Measurements from ENCODE around the gene PAWR.
A peak's percentile ranks its signal among the peaks of the same experiment; 100 is the strongest.
"Not testable (repeated sequence)": the region's sequence is repeated elsewhere in the genome, so short reads cannot be mapped to it uniquely, and the experiment has no call there.

PAWR gene

GRCh38 chr12:79549531-79550271 is 141.1 kb downstream of the PAWR start:
- no peaks in the 10 kb centered on the region for H3K27me3 ChIP-seq
- no peaks in the 10 kb centered on the region for H3K4me1 ChIP-seq
- TF ChIP-seq, protein P1, sequence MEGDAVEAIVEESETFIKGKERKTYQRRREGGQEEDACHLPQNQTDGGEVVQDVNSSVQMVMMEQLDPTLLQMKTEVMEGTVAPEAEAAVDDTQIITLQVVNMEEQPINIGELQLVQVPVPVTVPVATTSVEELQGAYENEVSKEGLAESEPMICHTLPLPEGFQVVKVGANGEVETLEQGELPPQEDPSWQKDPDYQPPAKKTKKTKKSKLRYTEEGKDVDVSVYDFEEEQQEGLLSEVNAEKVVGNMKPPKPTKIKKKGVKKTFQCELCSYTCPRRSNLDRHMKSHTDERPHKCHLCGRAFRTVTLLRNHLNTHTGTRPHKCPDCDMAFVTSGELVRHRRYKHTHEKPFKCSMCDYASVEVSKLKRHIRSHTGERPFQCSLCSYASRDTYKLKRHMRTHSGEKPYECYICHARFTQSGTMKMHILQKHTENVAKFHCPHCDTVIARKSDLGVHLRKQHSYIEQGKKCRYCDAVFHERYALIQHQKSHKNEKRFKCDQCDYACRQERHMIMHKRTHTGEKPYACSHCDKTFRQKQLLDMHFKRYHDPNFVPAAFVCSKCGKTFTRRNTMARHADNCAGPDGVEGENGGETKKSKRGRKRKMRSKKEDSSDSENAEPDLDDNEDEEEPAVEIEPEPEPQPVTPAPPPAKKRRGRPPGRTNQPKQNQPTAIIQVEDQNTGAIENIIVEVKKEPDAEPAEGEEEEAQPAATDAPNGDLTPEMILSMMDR (IDR thresholded peaks at IDR 0.05; ENCODE audit: low read depth, low read length): no peak
- H3K36me3 ChIP-seq: no peaks in the 10 kb centered on the region
- H3K4me3 ChIP-seq (ENCODE audit: low read depth, low read length): no peak overlapping the region
- DNase-seq: no peak
- H3K9me3 ChIP-seq: no peaks in the 10 kb centered on the region

DNA sequence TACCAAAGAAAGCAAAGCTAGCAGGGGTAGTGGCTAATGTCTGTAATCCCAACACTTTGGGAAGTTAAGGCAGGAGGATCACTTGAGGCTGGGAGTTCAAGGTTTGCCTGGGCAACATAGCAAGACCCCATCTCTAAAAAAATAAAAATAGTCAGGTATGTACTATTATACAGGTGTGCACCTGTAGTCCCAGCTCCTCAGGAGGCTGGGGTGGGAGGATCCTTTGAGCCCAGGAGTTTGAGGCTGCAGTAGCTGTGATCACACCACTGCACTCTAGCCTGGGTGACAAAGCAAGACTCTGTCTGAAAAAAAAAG is 142.2 kb downstream of the PAWR start:
- H3K36me3 ChIP-seq: no peaks in the 10 kb centered on the region
- no peak for DNase-seq
- H3K4me1 ChIP-seq: no peaks in the 10 kb centered on the region
- H3K27me3 ChIP-seq: no peaks in the 10 kb centered on the region
- no peak overlapping the region for H3K4me3 ChIP-seq (ENCODE audit: low read depth, low read length)
- no peaks in the 10 kb centered on the region for H3K9me3 ChIP-seq
- TF ChIP-seq, protein P1 (IDR thresholded peaks at IDR 0.05; ENCODE audit: low read depth, low read length): no peak

DNA sequence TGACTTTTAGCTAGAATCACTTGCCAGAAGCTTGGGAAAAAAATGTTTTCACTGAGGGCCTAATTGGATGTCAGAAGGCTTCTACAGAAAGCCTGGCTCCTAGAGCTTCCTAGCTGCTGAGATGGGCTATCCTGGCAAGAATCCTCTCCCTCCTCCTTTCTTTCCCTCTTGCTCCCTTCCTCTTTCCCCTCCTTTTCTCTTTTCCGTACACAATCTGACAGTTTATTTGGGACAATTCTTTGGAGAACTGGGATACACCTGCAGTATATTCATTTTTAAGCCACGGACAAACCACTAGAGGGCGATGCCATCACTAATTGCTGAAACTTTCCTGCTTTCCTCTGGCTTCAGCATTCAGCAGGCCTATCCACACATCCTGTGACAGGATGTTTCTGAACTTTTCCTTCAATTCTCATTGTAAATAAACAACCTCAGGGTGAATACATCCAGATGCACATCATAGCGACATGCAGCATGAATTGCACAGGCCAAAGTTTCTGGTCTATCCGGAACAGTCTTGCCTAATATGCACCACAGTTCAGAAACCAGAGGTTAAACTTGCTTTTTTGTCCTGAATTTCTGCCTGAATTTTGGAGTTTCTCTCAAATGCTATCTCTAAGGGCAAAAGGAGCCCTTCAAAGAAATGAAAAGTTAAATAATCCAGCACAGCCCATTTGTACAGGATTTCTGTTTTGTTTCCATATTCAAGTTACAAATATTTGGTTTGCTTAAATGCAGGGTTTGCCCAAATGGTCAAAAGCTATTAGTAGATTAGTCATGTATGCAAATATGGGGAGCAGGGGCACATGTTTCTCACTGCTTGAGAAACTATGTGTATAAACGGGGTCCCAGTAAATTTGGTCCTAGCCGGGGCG is 142.8 kb downstream of the PAWR start:
- Histone ChIP-seq H3K4me1 (no peaks in the 10 kb centered on the region), H3K27me3 (no peaks in the 10 kb centered on the region), H3K4me3 (ENCODE audit: low read depth, low read length) (no peak overlapping the region), H3K36me3 (no peaks in the 10 kb centered on the region), H3K9me3 (no peaks in the 10 kb centered on the region)
- DNase-seq: peak; percentile 39
- TF ChIP-seq, protein P1 (IDR thresholded peaks at IDR 0.05; ENCODE audit: low read depth, low read length): peak; percentile 78

DNA sequence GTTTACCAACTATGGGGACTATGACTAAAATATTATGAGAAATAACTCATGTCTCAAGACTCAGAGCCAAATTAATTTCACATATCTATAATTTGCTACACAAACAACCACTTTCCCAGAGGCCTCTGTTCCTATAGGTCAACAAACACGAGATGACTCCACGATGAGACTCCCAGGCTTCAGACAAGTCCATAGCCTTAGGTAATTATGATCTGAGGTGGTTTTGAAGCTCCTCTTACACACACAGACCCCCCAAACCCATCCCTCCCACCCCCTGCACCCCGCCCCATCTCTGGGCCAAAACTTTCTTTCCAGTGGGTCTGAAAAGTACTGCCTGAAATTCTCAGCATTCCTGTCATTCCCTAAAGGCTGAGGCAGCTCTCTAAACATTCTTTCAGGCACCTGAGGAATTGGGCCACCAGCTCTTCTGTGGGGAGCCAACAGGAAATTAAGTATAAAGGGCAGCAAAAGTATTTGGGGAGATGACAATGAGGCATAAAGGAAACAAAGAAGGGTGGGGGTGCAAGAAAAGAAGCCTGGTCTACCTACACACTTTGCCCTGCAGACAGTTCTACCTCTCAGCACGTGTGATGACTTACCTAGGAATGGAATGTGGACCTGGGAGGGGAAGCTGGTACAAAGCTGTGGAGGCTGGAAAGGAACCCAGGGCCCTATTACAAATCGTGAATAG is 143.6 kb downstream of the PAWR start:
- no peak for DNase-seq
- Histone ChIP-seq H3K9me3 (no peaks in the 10 kb centered on the region), H3K36me3 (no peaks in the 10 kb centered on the region), H3K27me3 (no peaks in the 10 kb centered on the region), H3K4me3 (ENCODE audit: low read depth, low read length) (no peak overlapping the region), H3K4me1 (no peaks in the 10 kb centered on the region)
- TF ChIP-seq, protein P1 (IDR thresholded peaks at IDR 0.05; ENCODE audit: low read depth, low read length): no peak

DNA sequence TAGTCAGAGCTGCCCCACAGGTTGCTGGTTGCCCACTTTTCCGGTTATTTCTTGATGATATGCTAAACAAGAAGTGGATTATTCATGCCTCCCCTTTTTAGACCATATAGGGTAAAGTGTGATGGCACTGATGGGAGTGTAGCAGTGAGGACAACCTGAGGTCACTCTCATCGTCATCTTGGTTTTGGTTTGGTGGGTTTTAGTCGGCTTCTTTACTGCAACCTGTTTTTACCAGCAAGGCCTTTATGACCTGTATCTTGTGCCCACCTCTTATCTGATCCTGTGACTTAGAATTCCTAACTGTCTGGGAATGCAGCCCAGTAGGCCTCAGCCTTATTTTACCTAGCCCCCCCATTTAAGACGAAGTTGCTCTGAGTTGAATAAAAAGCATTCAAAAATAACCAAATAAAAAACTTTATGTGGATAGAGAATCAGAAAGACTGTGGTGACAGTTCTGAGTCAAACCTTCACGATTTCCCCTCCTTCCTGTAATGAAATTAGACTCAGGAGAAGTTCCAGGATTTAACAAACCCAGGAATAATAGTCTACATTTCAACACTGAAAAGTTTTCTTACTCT is 144.2 kb downstream of the PAWR start:
- Histone ChIP-seq H3K4me1 (no peaks in the 10 kb centered on the region), H3K36me3 (no peaks in the 10 kb centered on the region)
- DNase-seq: no peak

DNA sequence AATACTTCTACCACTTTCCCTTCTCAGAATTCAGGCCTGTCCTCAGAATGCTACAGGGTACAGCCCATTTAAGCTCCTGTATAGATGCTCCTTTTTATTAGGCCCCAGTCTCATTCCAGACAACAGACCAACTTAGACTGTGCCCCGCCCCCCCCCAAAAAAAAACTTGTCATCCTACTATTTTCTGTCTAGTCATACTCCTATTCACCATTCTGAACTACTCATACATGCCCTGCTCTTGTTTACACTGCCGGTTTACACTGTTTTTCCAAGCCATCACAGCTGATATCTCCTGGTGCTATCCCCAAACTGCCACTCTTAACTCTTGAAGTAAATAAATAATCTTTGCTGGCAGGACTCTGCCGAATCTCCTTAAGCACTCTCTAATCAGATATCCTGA is 146.3 kb downstream of the PAWR start:
- H3K36me3 ChIP-seq; DNase-seq; H3K4me3 ChIP-seq (ENCODE audit: low read depth, low read length); H3K9me3 ChIP-seq; H3K27me3 ChIP-seq; H3K4me1 ChIP-seq: not testable (repeated sequence)

More for the DNA sequence above, 144.2 kb downstream of the PAWR start:
- TF ChIP-seq, protein P1 (IDR thresholded peaks at IDR 0.05; ENCODE audit: low read depth, low read length): no peak
- H3K9me3 ChIP-seq: no peaks in the 10 kb centered on the region
- no peak overlapping the region for H3K4me3 ChIP-seq (ENCODE audit: low read depth, low read length)
- H3K27me3 ChIP-seq: no peaks in the 10 kb centered on the region
